GM06990 (cell line): ENCODE results near the gene LRRC1.

Experiments
- DNase-seq: peaks from one replicate; pipeline ENCODE4 v3.0.0-alpha.2; 2011; ENCODE audit not compliant: insufficient read length; ENCODE audit errors: extremely low read depth
- H3K27me3 ChIP-seq: replicated peaks from 2 replicates; pipeline ENCODE4 v1.6.0; 2011; ENCODE audit warnings: low read length; ENCODE audit not compliant: control insufficient read depth, insufficient read depth
- H3K36me3 ChIP-seq: 2 replicates; pipeline ENCODE4 v1.5.1; 2011; ENCODE audit warnings: low read length; ENCODE audit not compliant: control insufficient read depth, insufficient read depth
- H3K4me3 ChIP-seq: replicated peaks from 2 replicates; pipeline ENCODE4 v1.5.1; 2011; ENCODE audit warnings: low read depth, mild to moderate bottlenecking, control low read depth, low read length
- TF ChIP-seq, protein P1 (sequence below): IDR thresholded peaks from 2 replicates; pipeline ENCODE4 v1.5.1; 2011; ENCODE audit warnings: low read length, control low read depth, mild to moderate bottlenecking, inconsistent platforms; ENCODE audit not compliant: insufficient read depth, poor library complexity, severe bottlenecking

LRRC1 gene

DNA sequence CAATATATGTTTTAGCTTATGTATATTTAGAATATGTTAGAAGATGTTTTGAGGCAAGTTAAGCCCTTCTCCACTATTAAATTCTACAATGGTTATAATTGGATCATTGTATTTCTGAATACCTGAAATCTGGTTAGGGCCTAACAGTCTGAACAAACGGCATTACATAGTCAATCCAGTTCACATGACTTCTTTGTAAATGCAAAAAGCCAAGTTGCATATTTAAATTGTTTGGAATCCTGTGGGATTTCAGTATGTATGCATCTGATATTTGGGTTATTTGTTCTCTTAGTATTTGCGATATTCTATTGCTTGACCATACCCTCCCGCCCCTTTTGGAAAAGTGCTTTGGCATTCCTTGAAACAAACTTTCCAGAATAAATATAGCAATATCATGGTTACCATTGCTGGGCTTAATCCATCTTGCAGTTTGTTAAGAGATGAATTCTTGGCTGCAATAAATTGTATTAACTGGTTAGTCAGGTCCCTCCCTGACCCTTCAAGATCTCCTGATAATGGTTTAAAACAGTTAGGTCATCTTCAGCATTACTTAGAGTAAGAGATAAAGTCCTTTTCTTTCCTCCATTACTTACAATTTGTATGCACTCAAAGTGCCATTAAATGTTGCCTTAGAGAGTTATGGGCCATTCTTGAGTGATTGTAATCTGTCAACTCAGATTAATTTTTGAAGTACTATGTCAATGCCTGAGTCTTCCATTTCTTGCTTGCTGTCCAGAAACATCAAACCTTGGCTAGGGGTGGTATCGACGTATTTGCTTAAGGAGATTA, 36.5 kb downstream of the LRRC1 start:
- Histone ChIP-seq H3K27me3 (no peaks in the 10 kb centered on the region), H3K4me3 (no peak overlapping the region), H3K36me3 (no peaks in the 10 kb centered on the region)
- TF ChIP-seq, protein P1, sequence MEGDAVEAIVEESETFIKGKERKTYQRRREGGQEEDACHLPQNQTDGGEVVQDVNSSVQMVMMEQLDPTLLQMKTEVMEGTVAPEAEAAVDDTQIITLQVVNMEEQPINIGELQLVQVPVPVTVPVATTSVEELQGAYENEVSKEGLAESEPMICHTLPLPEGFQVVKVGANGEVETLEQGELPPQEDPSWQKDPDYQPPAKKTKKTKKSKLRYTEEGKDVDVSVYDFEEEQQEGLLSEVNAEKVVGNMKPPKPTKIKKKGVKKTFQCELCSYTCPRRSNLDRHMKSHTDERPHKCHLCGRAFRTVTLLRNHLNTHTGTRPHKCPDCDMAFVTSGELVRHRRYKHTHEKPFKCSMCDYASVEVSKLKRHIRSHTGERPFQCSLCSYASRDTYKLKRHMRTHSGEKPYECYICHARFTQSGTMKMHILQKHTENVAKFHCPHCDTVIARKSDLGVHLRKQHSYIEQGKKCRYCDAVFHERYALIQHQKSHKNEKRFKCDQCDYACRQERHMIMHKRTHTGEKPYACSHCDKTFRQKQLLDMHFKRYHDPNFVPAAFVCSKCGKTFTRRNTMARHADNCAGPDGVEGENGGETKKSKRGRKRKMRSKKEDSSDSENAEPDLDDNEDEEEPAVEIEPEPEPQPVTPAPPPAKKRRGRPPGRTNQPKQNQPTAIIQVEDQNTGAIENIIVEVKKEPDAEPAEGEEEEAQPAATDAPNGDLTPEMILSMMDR: no peak
- DNase-seq: no peak

DNA sequence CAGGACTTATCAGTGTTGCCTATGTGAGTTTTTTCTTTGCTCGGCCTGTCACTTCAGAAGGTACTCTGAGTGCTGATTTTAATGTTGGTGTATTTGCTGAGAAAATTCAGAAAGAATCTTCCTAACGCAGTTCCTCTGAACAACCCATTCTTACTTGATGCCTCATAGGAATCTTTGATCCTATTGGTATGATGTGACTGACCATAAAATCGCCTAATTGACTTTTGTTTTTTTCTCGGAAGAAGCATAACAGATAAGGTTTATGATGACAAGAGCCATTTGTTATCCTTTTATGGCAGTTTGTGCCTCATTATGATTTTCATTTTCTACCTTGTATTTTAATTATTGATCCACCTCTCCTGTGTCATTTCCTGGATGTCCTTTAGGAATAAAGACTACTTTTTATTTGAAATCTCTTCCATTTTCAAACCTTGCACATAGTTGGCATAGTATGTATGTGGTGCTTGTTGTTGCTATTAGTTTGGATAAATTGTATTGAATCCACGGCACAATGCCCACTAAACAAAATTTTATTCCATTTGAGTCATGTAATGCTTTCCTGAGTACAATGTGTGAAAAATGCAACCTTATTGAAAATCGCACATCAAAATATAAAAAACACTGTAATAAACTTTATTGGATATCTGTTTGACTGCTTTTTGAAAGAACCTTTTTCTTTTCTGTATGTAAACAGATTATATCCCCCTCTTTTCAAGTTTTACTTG, 37.3 kb downstream of the LRRC1 start:
- Histone ChIP-seq H3K4me3 (no peak overlapping the region), H3K36me3 (no peaks in the 10 kb centered on the region), H3K27me3 (no peaks in the 10 kb centered on the region)
- TF ChIP-seq, protein P1: no peak
- no peak for DNase-seq

DNA sequence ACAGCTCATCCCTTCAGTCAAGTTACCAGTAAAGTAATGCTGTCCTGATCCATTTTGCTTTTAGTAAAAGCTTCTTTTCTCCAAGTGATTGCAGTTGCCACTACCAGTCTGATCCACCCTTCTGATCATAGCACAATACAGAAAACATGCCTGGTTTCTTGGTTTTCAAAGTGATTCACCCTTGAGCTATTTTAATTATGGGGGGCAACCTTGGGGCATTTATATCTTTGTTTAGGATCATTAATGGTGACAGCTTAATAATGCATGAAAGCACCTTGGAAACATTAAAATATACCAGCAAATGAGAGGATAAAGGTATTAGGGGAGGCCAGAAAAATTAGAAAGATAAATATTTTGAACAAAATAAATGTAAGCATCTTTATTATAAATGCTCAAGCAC, 38.4 kb downstream of the LRRC1 start:
- no peak for DNase-seq
- Histone ChIP-seq H3K36me3 (no peaks in the 10 kb centered on the region), H3K4me3 (no peak overlapping the region), H3K27me3 (no peaks in the 10 kb centered on the region)
- TF ChIP-seq, protein P1: no peak

DNA sequence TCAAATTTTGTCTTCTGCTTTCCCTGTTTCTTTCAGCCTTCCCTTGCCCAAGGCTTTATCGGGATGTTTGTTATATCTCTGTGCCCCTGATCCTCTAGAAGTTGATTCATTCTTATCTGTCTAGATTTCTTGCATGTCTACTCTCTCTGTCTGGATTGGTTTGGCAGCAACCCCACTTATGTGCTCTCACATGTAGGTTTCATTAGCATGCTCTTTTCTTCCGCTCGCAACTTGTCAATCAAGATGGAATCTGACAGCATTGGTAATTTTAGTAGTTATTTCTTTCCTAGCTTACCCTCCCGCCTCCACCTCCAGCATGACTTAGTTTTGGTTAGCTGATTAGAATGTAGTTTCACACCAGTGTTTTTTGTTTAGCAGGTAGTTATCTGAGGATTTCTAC, 39.3 kb downstream of the LRRC1 start:
- Histone ChIP-seq H3K36me3 (no peaks in the 10 kb centered on the region), H3K4me3 (no peak overlapping the region), H3K27me3 (no peaks in the 10 kb centered on the region)
- no peak for DNase-seq
- TF ChIP-seq, protein P1: no peak

DNA sequence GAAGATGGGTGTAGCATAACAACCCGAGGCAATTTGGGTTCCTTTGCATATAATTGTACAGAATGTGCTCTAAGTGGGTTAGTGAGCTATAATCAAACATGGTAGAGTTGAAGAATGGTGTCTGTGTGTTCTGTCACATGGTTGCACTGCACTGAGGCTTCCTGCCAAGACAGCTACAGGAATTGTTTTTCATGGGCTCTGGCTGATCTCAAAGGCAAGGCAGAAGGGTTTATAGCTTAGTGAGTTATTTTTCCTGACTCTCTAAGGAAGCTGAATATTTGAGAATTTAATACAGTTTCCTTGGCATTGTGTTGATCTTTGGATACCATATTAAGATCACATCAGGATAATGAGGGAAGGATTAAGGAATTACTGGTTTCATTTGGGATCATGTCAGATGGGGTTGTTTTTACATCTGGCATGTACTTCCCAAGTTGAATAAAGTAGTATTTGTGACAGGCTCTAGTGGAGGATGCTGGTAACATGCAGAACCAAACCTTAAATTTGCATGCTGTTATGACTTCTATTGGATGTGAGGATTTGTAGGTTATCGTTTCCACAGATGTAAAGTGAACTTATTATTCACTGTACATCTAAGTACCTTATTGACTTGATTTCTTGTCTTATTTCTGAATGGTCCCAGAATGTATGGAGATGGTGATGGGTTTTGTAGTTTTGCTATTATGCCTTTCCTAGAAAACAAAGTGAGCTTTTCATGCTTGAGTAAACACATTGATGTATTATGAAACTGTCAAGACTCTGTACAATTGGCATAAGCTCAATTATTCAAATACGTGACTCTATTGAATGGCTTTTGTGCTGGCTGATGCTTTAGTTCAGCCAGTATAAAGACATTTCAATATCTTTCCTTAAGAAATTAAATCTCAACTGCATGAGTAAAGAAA, 43.3 kb downstream of the LRRC1 start:
- TF ChIP-seq, protein P1: no peak
- no peak for DNase-seq
- no peaks in the 10 kb centered on the region for H3K36me3 ChIP-seq
- no peaks in the 10 kb centered on the region for H3K27me3 ChIP-seq
- H3K4me3 ChIP-seq: no peak overlapping the region
